NCI-H1092 (cell line): ENCODE data around the gene LFNG.

Experiments used
- DNase-seq: peaks from one replicate; lab custom pipeline; 2025; lab: John Stamatoyannopoulos, UW

The LFNG gene

GRCh38 chr7:2572101-2572842 is 52.7 kb downstream of the LFNG start:
- DNase-seq = no peak

GRCh38 chr7:2573761-2574160 is 54.2 kb downstream of the LFNG start:
- DNase-seq = no peak

- DNase-seq = no peak
These were observed 55.6 kb downstream of the LFNG start for GRCh38 chr7:2575046-2575732.

- no peak for DNase-seq
These were observed 56.3 kb downstream of the LFNG start for GRCh38 chr7:2575733-2576340.

GRCh38 chr7:2576742-2577491 is 57.3 kb downstream of the LFNG start:
- no peak for DNase-seq
